K562 (cell line): ENCODE data around the gene ATXN2L. TPM values are rescaled to one million over a fixed set of nuclear protein-coding genes. Genes with fewer than 3 reads are reported as not detected.
A peak's percentile ranks its signal among the peaks of the same experiment; 100 is the strongest.

Experiments used
- ATF3 ChIP-seq, 2 experiments: fragments of 450-650 bp in 1 of 2; sonication (generic) in 1 of 2; formaldehyde crosslinking in 1 of 2; IDR thresholded peaks in 1 of 2; conservative IDR thresholded peaks in 1 of 2; 2 replicates each; pipeline versions ENCODE4 v1.6.1 to v1.8.1; 2016 to 2023; ENCODE audit warnings: mild to moderate bottlenecking in 2 of 2, moderate library complexity in 2 of 2, inconsistent platforms in 1 of 2, missing genetic modification reagents in 1 of 2
- CC2D1A ChIP-seq: fragments of 450-650 bp; IDR thresholded peaks from 2 replicates; pipeline ENCODE4 v1.6.1; 2017; ENCODE audit warnings: mild to moderate bottlenecking
- CTCF ChIP-seq, 3 experiments: IDR thresholded peaks in 2 of 3; conservative IDR thresholded peaks in 1 of 3; 2 replicates each; pipeline ENCODE4 v1.5.1; 2011 to 2012; ENCODE audit warnings: low read length in 3 of 3, mild to moderate bottlenecking in 3 of 3, control low read depth in 2 of 3, improper control_type of control experiment in 1 of 3, inconsistent platforms in 1 of 3, low read depth in 1 of 3, mixed read lengths in 1 of 3, moderate library complexity in 1 of 3; ENCODE audit not compliant: insufficient read depth in 2 of 3
- GABPA ChIP-seq: fragments of 200-800 bp; sonication (Bioruptor generic); conservative IDR thresholded peaks from 2 replicates; pipeline ENCODE4 v1.6.1; 2016; ENCODE audit warnings: low read depth, missing genetic modification characterization, missing compliant biosample characterization
- HDGF ChIP-seq: fragments of 450-650 bp; IDR thresholded peaks from 2 replicates; pipeline ENCODE4 v1.6.1; 2016
- POLR2B ChIP-seq: fragments of 450-650 bp; IDR thresholded peaks from 2 replicates; pipeline ENCODE4 v1.6.1; 2018; ENCODE audit warnings: low read depth; ENCODE audit not compliant: partially characterized antibody
- RBFOX2 ChIP-seq: fragments of 200-400 bp; formaldehyde crosslinking; IDR thresholded peaks from 2 replicates; pipeline ENCODE4 v1.6.1; 2017; ENCODE audit warnings: low read depth, mild to moderate bottlenecking, low read length, moderate library complexity
- RFX1 ChIP-seq: fragments of 450-650 bp; IDR thresholded peaks from 2 replicates; pipeline ENCODE4 v1.6.1; 2016; ENCODE audit warnings: mild to moderate bottlenecking, moderate library complexity
- TBP ChIP-seq: optimal IDR thresholded peaks from 2 replicates; pipeline ENCODE3; 2011; ENCODE audit warnings: low read depth, low read length, improper control_type of control experiment
- TCF7 ChIP-seq: sonication (generic); IDR thresholded peaks from 2 replicates; pipeline ENCODE4 v1.6.1; 2016; ENCODE audit warnings: antibody characterized with exemption, borderline replicate concordance
- ZBTB40 ChIP-seq, 2 experiments: fragments of 450-650 bp in 1 of 2; sonication (generic) in 1 of 2; formaldehyde crosslinking in 1 of 2; IDR thresholded peaks; 2 replicates each; pipeline versions ENCODE4 v1.7.1 to v1.9.0; 2016 to 2022; ENCODE audit warnings: inconsistent platforms in 1 of 2, mild to moderate bottlenecking in 1 of 2, missing genetic modification reagents in 1 of 2
- ZKSCAN1 ChIP-seq: fragments of 150-350 bp; IDR thresholded peaks from 2 replicates; pipeline ENCODE4 v1.6.1; 2016; ENCODE audit warnings: low read depth, low read length
- ZNF668 ChIP-seq: fragments of 250-450 bp; sonication (Bioruptor Pico); IDR thresholded peaks from 2 replicates; pipeline ENCODE4 v1.8.0; 2022; ENCODE audit warnings: mild to moderate bottlenecking, inconsistent platforms
- ZNF707 ChIP-seq: fragments of 250-450 bp; sonication (Bioruptor Pico); conservative IDR thresholded peaks from 2 replicates; pipeline ENCODE4 v1.8.0; 2022; ENCODE audit warnings: inconsistent platforms, mild to moderate bottlenecking, moderate library complexity
- polyA plus RNA-seq, 8 experiments: library from polyadenylated mRNA; depleted of rRNA in 4 of 8; stranded (reverse) in 5 of 8; unstranded in 3 of 8; fragments of >200 nt; fragmentation: Nextera tagmentation in 2 of 8; fragmentation: Illumina TruSeq in 1 of 8; extraction: Ambion mirVana in 2 of 8; extraction: Trizol in 1 of 8; gene quantifications; 2 replicates each; pipeline versions ENCODE4 v1.2.1 to v1.2.3, GENCODE V29; 2011 to 2014; ENCODE audit warnings: inconsistent platforms in 1 of 8, missing spikeins in 1 of 8
- total RNA-seq, 7 experiments: library from RNA; depleted of rRNA in 6 of 7; stranded (reverse); fragments of >200 nt in 6 of 7; fragmentation: Illumina TruSeq in 2 of 7; extraction: Trizol in 2 of 7; gene quantifications; 2 replicates each; pipeline versions ENCODE4 v1.2.1 to v1.2.3, GENCODE V29; 2011 to 2021; ENCODE audit warnings: low replicate concordance in 1 of 7

ATXN2L gene
- total and polyA plus RNA-seq, 9 of the 15 experiments (the other 6 are each of a cell fraction or from before 2014, with no cell fraction given), result 3.8 to 280 (median 37.2) TPM

DNA sequence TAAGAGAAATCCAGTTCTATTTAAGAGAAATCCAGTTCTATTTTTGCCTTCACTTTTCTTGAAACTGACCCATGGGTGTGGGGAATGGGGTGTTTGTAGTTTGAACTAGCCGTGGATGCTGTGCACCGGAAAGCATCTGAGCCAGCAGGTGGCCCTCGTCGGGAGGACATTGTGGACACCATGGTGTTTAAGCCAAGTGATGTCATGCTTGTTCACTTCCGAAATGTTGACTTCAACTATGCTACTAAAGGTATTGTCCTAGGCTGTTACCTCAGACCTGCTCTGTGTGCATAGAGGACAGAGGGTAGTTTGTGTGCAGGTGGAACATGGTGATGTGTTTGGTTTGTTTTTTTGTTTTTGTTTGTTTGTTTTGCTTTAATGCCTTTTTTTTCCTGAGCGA is 3.3 kb downstream of the ATXN2L start (continued):
- TF ChIP-seq ZBTB40 (IDR thresholded peaks at IDR 0.05), result peak; percentile 16; the same call in 1 of the 2 replicates
- TF ChIP-seq ZBTB40 (CRISPR knock-in tag; IDR thresholded peaks at IDR 0.05), result no peak
- peak; percentile 39; the same call in 1 of the 2 replicates for TF ChIP-seq ATF3 (IDR thresholded peaks at IDR 0.05)
- no peak for TF ChIP-seq ATF3 (CRISPR knock-in tag; conservative IDR thresholded peaks at IDR 0.05)
- TF ChIP-seq ZNF707, result no peak
- TF ChIP-seq RFX1, result no peak
- no peak for TF ChIP-seq TBP
- peak; percentile 26 for TF ChIP-seq POLR2B
- no peak for TF ChIP-seq ZNF668
- 0 out of 2 replicates have a peak, but pooled peaks have one; percentile 6 for TF ChIP-seq RBFOX2
- 0 out of 2 replicates have a peak, but pooled peaks have one; percentile 33 for TF ChIP-seq HDGF
- TF ChIP-seq GABPA, result 0 out of 2 replicates have a peak, but pooled peaks have one; percentile 13
- no peak for TF ChIP-seq CC2D1A
- TF ChIP-seq CTCF (IDR thresholded peaks at IDR 0.05 in 2 of 3, conservative IDR thresholded peaks at IDR 0.05 in 1 of 3; ENCODE audit: insufficient read depth in 2 of 3, low read depth in 1 of 3, low read length in 3 of 3), result 0 out of 6 replicates have a peak, but pooled peaks of 1 of the 3 experiments have one; percentile 25
- no peak for TF ChIP-seq TCF7
- no peak for TF ChIP-seq ZKSCAN1
